Hypothalamus (tissue), 51 donors: ENCODE data around the gene NOX5.
"Not testable (repeated sequence)": the region's sequence is repeated elsewhere in the genome, so short reads cannot be mapped to it uniquely, and the experiment has no call there.

Experiments
- DNase-seq, 51 donors: peaks; one replicate each; lab custom pipeline; 2025; lab: John Stamatoyannopoulos, UW

NOX5 gene

DNA sequence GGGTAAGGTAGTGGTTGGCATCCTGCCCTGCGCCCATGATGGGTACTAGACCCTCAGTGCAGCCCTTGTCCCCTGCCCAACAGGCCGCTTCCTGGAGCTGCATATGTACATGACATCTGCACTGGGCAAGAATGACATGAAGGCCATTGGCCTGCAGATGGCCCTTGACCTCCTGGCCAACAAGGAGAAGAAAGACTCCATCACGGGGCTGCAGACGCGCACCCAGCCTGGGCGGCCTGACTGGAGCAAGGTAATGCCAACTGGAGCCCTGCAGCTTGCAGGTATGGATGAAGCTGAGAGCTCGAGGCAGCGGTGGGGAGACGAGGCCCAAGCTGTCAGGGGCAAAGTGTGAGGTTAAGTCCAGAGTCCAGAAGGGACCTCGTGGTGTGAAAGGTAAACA lies 40.8 kb downstream of the NOX5 start:
- no peak for DNase-seq

- no peak for DNase-seq
Measured at GRCh38 chr15:69056365-69056764, 41.9 kb downstream of the NOX5 start.

DNA sequence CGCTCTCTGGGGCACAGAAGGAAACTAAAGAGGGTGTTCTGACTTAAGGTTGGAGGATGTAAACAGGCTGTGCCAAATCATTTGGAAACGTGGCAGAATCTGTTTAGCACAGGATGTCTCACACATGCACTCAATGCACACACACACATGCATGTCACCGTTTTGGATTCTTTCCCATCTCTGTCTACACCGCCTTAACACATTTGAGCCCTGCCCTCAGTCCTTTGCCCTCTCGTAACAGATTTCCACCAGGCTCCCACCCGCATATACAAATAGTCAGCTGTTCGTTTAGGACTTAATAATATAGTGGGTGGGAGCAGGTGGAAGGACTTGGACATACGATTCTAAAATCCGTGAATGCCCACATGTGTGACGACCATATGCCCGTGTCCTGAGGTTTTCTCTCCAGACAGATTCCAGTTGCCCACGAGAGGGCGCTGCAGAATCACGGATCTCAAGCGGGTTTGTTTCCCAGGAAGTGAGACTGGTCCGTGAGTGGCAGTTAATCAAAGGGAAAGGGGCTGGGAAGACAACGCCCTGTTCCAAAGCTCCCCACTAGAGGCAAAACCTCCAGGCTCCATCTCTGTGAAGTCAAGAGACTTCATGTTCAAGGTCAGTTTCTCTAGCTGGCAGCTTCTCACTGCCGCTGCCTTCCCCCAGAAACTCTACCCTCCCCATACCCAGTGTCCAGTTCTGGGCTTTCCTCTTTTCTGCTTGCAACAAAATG lies 44.5 kb downstream of the NOX5 start:
- peak in 50 of 51 donors; percentile 10 to 99 (median 74) for DNase-seq

DNA sequence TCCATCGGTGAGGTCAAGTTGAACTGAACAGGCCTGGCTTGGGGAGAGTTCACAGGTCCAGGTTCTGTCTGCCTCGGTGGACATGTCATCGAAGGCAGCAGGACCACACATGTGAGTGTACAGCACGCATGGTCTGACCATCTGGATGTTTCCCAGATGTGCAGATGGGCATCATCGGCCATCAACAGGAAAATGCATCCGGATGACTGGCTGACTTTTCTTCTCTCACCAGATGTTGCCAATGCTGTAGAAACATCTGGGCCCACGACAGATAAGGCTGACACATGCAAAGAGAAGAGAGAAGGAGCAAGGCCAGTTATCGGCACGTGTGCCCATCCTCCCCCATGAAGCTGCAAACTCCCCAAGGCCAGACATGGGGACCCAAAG lies 45.1 kb downstream of the NOX5 start:
- peak in 1 of 51 donors; percentile 37 for DNase-seq

DNA sequence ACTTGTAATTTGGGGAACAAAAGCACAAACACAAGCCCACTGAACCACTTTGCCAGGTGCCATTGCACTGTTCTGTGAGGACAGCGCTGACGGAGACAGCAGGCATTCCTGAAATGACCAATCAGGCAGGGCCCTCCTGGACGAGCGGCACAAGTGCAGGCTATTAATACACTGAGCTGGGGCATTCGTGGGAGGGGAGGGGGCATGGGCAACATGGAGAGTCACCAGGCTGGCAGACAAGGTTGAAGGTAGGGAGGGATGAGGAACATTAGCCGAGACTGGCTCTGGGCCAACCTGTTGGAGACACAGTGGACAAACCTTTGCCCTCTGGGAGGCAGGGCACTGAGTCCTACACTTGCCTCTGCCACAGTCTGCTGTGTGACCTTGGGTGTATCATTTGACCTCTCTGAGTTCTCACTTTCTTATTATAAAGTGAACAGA lies 45.6 kb downstream of the NOX5 start:
- no peak for DNase-seq

GRCh38 chr15:69060744-69061143 lies 46.2 kb downstream of the NOX5 start:
- no peak for DNase-seq

GRCh38 chr15:69061414-69061842 lies 46.9 kb downstream of the NOX5 start:
- DNase-seq = no peak

- no peak for DNase-seq
Measured at GRCh38 chr15:69064649-69065048, 50.2 kb downstream of the NOX5 start.

DNA sequence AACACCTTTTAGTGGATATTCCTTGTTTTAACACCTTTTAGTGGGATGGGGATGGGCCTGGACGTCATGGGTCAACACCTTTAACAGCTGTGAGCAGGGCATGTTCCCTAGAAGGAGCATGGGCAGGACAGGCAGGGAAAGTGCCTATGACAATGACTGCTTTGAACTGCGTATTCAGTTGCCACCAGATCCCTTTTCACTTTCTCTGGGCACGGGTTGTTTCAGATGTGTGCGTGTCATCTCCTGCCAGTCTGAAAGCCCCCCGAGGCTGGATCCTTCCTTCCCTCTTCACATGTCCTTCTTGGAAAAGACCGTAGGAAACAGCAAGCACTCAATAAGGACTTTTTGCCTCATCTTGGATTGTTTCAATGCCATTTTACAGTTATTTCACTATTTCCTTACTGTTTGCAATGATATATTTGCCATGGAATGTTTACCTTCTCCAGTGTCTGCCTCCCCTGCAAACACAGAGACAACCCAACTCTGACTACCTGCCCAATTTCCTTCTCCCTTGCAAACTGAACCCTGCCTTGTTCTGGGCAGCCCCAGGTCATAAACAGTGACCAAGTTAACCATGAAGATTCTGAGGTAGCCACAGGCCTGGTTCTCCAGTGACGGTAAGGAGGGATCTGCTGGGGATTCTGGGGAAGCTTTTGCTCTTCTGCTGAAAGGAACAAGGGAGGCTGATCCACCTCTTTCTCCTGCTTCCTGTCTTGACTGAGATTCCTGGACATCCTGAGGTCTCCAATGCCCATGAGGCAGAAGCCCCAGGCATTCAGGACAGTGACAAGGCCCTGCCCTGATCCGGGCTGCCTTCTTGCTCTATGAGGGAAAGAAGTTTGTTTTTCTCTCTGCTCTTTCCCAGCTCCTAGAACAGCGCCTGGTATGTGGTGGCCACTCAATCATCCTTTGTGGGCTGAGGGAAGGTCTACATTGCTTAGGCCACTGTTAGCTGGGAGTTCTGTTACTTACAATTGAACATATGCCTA lies 51.8 kb downstream of the NOX5 start:
- DNase-seq = no peak

DNA sequence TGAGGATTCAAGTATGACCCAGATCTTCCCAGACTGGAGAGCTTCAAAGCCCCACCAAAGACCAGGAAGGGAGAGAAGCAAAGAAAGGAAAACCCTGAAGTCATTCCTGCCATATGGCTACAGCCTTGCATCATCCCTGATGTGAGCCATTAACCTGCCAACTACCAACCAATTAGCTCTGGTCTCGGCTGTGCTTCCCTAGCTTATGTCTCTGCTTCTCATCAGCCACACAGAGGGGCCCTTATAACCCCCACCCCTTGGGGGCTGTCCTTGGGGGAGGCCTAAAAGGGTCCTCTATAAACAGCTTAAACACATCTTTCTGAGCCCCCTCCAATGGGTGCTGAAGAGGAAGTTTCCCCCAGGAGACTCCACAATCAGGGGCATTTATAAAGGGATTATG lies 52.8 kb downstream of the NOX5 start:
- no peak for DNase-seq

DNA sequence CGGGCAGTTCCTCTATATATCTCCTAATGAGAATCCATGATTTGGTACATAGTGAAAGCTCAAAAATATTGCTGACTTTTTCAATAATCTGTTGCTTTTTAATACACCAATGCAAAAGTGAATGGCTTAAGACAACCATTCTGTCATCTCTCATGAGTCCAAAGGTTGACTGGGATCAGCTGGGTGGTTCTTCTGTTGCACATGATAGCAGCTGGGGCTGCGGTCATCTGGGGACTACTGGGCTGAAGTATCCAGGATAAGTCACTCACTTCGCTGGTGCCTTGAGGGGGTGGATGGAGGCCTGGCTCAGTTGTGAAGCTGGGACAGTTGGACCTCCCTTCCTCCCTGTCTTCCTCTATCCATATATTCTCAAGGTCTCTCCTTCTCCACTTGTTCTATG lies 53.7 kb downstream of the NOX5 start:
- no peak for DNase-seq

- DNase-seq = not testable (repeated sequence)
Measured at GRCh38 chr15:69069290-69069689, 54.8 kb downstream of the NOX5 start.

GRCh38 chr15:69069996-69070395 lies 55.5 kb downstream of the NOX5 start:
- DNase-seq = no peak

DNA sequence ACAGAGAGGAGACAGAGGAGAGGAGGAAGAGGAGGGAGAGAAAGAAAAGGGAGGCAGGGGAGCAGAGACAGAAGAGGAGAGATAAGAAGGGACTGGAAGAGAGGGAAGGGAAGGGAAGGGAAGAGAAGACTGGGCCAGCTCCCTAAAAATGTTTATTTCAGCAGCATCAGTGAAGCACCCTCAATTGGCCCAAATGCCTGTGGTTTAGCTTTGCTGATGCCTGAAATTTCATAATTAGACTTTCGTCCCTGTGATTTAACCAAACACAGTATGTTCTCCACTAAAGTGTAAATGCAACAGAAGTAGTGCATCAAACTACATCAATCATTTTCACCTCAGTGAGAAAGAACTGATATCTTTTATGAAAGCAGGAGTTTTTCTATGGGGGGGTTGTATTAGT lies 55.9 kb downstream of the NOX5 start:
- no peak for DNase-seq

- DNase-seq = no peak
Measured at GRCh38 chr15:69071260-69071659, 56.8 kb downstream of the NOX5 start.

GRCh38 chr15:69072906-69073305 lies 58.4 kb downstream of the NOX5 start:
- DNase-seq = no peak

DNA sequence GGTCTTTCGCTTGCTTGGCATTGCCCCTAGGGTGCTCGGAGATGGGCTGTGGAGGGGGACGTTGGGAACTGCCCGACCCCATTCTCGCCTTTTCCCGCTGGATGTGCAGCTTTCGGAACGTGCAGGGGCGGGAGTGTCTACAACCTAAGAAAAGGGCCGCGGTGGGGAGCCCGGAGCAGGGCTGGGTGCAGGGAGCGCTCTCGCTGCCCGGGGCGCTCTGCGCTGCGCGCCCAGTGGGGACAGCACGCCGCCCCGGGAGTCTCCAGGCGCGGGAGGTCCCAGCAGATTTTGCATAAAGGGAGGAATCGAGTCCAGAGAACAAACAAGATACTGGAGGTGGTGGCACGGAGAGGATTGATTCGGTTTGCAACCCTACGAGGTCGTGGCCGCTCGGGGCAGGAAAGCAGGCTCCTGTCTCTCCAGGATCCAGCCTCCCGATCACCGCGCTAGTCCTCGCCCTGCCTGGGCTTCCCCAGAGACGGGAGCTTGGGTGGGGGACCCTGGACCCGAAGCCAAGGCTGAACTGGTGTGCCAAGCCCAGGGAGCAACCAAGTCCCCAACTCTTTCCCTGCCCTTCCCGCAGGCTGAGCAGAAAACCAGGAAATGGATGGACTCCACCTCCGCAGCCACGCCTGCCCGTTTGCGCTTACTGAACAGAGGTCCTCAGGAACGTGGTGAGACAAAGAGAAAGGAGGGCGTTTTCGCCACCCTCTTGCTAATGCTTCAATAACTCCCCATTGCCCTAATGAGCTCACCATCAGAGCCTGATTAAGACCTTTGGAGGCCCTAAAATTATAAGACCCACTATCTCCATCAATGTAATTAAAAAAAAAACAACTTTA lies 59.7 kb downstream of the NOX5 start:
- DNase-seq = peak in 19 of 51 donors; percentile 4 to 51 (median 26)

DNA sequence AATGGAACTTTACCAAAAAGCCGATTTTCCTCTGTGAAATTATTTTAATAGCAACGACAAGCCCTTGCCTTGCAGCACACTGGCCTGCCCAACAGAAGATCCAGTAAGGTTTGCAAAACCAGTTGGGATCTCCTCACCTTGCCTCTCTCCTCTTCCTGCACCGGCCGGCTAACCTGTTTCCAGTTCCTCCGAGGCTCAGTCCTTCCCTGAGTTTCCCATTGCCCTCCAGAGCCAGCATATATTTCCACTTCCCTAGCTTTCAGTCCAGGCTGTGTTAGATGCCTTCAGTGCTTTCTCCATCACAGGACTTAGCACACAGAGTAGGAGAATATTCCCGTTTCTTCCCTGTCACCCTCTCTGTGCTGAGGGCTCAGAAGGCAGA lies 60.3 kb downstream of the NOX5 start:
- DNase-seq = no peak

DNA sequence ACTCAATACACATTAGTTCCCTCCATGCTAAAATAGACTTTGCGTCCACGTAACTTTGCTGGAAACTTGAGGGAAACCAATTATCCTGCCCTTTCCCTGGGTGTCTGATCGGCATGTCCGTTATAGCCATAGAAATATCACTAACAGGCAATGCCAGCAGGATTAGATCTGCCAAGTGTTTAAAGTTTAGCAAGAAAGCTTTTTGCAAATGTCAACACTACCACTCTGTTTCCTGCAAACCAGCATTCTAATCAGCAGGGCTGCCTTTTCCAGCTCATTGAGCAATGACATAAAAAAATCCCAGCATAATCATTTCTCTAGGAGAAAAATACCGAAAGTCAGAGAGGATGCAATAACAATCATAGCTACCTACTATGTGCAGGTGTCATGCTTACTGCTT lies 60.9 kb downstream of the NOX5 start:
- DNase-seq = no peak

DNA sequence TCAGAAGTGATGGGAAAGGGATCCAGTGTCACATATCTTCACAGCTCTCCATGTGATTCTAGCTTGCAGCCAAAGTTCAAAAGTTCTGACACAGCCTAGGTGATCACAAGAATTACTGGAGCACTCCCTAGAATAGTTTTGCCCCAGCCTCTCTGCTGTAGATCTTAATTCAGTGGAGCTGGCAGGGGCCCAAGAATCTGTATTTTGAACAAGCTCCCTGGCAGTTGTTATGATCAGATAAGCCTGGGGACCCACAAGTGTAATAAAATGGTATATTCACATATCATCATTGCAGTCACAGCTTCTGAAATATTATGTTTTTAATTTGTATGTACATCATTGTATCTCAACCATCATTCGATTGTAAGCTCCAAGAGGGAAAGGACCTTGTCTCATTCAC lies 62.3 kb downstream of the NOX5 start:
- DNase-seq = no peak

GRCh38 chr15:69078638-69079037 lies 64.1 kb downstream of the NOX5 start:
- DNase-seq = no peak
